Activated CD4-positive, alpha-beta T cell treated with anti-CD3 and anti-CD28 coated beads, Interleukin-2, amount 10 ng/mL, durations not matched to agents 7 days and 5 days (primary cell): ENCODE measurements around the gene SMIM45.

ENCODE experiments used
- CTCF ChIA-PET: fragments of 350-600 bp; sonication (Branson Sonifier 250); formaldehyde crosslinking; loops from one replicate; lab custom pipeline; 2021; ENCODE audit warnings: antibody characterized with exemption; lab: Charles Lee
- POLR2A ChIA-PET: fragments of 350-600 bp; sonication (Branson Sonifier 250); formaldehyde crosslinking; loops from one replicate; lab custom pipeline; 2021; ENCODE audit warnings: antibody characterized with exemption; lab: Charles Lee
- DNase-seq: peaks from one replicate; pipeline ENCODE4 v3.0.0-alpha.2; 2020
- H3K27ac Mint-ChIP-seq: one replicate; pipeline ENCODE4 v1.8.0; 2021; ENCODE audit warnings: mild to moderate bottlenecking, moderate library complexity, mixed read lengths
- H3K27me3 Mint-ChIP-seq: one replicate; pipeline ENCODE4 v1.8.0; 2021; ENCODE audit warnings: mixed read lengths
- H3K36me3 Mint-ChIP-seq: one replicate; pipeline ENCODE4 v1.8.0; 2021; ENCODE audit warnings: low read depth, mixed read lengths
- H3K4me1 Mint-ChIP-seq: one replicate; pipeline ENCODE4 v1.8.0; 2021; ENCODE audit warnings: mixed read lengths
- H3K4me3 Mint-ChIP-seq: one replicate; pipeline ENCODE4 v1.8.0; 2021; ENCODE audit warnings: mild to moderate bottlenecking, moderate library complexity, mixed read lengths
- H3K9me3 Mint-ChIP-seq: one replicate; pipeline ENCODE4 v1.8.0; 2021; ENCODE audit warnings: mixed read lengths

Gene SMIM45

DNA sequence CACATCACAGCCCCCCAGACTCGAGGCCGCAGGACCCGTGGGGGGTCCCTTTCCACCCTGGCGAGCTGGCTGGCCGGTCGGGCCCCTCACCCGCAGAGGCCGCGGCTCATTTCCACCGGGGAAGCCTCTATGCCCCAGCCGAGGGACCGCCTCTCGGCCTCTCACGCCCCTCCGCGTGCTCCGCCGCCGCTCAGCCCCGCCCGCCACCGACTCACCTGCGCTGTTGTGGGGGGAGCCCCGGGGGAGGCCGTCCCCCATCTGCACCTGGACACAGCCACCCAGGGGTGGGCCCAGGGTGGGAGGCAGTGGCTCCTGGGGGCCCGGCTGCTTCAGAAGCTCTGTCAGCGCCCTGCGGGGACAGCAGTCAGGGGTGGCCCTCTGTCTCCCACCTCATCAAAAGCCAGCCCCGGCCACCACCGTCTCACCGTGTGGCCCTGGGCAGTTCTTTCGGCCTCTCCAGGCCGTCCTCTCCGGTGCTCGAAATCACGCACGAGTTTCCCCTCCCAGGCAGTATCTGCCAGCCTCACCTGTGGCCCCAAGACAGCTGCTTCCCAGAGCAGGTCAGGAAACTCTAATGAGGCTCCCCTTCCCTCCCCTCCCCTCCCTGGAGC is 40.8 kb upstream of the SMIM45 start:
- no peak for DNase-seq
- H3K27me3 Mint-ChIP-seq, result peaks cover 41% of the 10 kb centered on the region

DNA sequence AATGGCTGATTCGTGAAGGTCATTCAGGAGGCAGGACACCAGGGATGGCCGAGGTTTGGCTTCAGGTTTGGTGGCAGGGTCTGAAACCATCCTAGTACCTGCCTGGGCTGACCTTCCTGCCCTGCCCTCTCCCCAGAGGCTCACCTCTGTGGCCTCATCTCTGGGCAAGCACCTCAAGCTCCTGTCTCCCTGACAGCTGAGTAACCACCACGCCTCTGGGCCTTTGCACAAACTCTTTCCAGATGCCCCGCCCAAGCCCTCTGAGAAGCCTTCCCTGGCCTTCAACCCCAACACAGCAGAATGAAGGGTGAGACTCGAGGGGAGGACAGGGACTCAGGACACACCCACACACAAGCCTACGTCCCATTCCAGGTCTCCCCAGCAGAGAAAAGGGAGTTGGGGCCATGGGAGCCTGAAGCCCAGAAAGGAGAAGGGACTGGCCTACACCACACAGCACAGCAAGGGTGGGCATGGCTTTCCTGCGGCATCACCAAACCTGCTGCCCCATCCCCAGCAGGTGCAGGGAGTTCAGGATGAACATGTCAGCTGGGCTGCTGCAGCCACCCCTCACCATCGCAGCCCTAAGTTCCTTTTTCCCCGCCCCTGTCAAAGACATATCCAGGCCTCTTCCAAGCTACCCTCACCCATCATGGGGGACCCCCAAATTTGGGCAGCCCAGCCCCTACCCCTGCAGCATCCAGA is 39.5 kb upstream of the SMIM45 start:
- peaks cover 54% of the 10 kb centered on the region for H3K27me3 Mint-ChIP-seq
- H3K4me1 Mint-ChIP-seq, result peaks cover 34% of the 10 kb centered on the region
- POLR2A ChIA-PET, result no interaction called here
- no peaks in the 10 kb centered on the region for H3K9me3 Mint-ChIP-seq
- no peak for DNase-seq
- CTCF ChIA-PET, result interaction anchor here (0.8 to 2.4 kb wide), 4 partner anchors 9 to 215 kb away, joined by 3 to 8 read pairs (median 4); no protein-coding TSS in a partner anchor
- no peak overlapping the region for H3K27ac Mint-ChIP-seq
- H3K36me3 Mint-ChIP-seq, result peaks cover 2% of the 10 kb centered on the region
- H3K4me3 Mint-ChIP-seq, result no peak overlapping the region

More for the DNA sequence above, 40.8 kb upstream of the SMIM45 start:
- POLR2A ChIA-PET, result no interaction called here
- peaks cover 34% of the 10 kb centered on the region for H3K4me1 Mint-ChIP-seq
- H3K36me3 Mint-ChIP-seq, result peaks cover 4% of the 10 kb centered on the region
- H3K9me3 Mint-ChIP-seq, result no peaks in the 10 kb centered on the region
- CTCF ChIA-PET, result interaction anchor here (0.6 to 2.4 kb wide), 5 partner anchors 14 to 485 kb away, joined by 3 to 8 read pairs (median 3); no protein-coding TSS in a partner anchor
- no peak overlapping the region for H3K27ac Mint-ChIP-seq
- no peak overlapping the region for H3K4me3 Mint-ChIP-seq

DNA sequence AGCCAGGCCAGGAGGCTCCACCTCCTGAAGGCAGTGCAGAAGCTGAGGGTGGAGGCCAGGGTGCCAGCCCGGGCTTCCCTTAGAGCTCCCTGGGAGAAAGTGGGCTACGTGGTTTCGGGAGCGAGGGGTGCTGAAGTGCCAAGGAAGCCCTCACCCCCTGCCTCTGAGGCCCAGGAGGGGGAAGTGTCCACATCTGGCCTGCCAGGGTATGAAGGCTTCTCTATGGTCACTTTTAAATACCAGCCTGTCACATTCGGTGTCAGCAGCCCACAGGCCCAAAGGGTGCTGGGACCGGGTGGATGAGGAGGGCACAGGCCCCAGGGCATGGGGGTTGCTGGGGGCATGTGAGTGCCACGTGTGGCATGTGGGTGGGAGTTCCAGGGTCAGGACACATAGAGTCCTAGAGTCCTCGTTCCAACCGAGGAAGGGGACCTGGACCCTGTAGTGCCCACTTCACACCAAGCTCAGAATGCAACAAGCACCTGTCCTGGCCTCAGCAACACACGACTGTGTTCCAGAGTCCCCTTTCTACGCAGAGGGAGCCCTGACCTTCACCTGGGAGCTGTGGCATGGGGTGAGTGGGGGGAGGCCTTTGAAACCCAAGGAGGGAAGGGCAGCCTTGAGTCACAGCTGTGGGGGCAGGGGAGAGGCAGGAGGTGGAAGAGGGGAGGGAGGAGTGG is 38.8 kb upstream of the SMIM45 start:
- CTCF ChIA-PET, result interaction anchor here (1.0 to 2.4 kb wide), 4 partner anchors 9 to 12 kb away, joined by 3 to 8 read pairs (median 4); no protein-coding TSS in a partner anchor
- POLR2A ChIA-PET, result no interaction called here
- Mint-ChIP-seq H3K36me3 (peaks cover 2% of the 10 kb centered on the region), H3K27ac (no peak overlapping the region), H3K4me1 (peaks cover 32% of the 10 kb centered on the region), H3K9me3 (no peaks in the 10 kb centered on the region), H3K4me3 (no peak overlapping the region), H3K27me3 (peaks cover 58% of the 10 kb centered on the region)
- no peak for DNase-seq

DNA sequence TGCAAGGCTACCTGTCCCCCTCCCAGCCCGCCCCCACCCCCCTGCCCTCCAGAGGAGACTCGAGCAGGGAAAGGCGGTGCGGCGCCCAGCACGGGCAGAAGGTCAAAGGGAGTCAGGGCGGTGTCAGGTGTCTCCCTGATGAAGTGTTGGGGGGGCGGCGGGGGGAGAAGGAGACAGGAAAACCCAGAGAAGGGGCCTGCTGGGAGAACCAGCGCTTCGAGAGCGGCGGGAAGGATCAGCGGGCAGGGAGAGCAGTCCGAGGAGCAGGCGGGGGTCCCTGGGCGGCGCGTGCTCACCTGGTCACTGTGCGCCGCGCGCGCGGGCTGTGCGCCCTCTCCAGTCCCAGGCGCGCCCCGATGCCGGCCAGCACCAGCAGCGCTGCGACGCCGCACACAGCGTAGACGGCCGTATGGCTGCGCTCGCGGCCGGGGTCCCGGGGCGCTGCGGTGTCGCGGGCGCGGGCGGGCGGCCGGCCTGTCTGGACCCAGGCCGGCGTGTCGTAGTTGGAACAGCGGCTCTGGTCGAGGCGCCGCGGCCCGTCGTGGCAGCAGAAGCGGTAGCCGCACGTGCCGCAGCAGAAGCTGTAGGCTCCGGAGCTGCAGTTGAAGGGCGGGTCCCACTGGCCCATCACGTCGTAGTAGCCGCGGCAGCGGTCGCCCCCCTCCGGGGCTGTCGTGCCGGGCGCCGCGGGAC is 38.0 kb upstream of the SMIM45 start:
- H3K36me3 Mint-ChIP-seq, result no peaks in the 10 kb centered on the region
- H3K4me3 Mint-ChIP-seq, result no peak overlapping the region
- H3K27me3 Mint-ChIP-seq, result peaks cover 59% of the 10 kb centered on the region
- no peak overlapping the region for H3K27ac Mint-ChIP-seq
- ChIA-PET CTCF (interaction anchor here (0.6 to 2.4 kb wide), 6 partner anchors 11 to 27 kb away, joined by 3 to 8 read pairs (median 3); partner anchors contain the start of gene TNFRSF13C), POLR2A (no interaction called here)
- no peaks in the 10 kb centered on the region for H3K9me3 Mint-ChIP-seq
- DNase-seq, result no peak
- peaks cover 28% of the 10 kb centered on the region for H3K4me1 Mint-ChIP-seq

DNA sequence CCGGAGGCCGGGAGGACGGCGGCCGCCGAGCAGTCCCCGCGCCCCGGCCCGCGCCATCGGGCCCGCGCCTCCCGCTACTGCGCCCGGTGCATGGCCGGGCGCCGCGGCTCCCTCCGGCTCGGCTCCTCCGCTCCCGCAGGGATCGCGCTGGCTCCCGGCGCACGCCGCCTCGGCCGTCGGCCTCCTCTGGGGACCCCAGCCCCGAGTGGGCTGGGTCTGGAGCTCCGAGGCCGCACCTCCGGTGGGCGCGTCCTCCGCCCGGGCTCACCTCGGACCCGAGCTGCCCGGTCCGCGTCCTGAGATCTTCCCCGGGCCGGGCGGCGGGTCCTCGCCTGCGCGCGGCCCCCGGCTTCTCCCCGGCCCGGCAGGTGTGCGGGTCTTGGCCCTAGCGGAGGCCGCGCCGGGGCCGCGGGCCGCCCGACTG is 37.3 kb upstream of the SMIM45 start:
- POLR2A ChIA-PET, result no interaction called here
- no peak for DNase-seq

DNA sequence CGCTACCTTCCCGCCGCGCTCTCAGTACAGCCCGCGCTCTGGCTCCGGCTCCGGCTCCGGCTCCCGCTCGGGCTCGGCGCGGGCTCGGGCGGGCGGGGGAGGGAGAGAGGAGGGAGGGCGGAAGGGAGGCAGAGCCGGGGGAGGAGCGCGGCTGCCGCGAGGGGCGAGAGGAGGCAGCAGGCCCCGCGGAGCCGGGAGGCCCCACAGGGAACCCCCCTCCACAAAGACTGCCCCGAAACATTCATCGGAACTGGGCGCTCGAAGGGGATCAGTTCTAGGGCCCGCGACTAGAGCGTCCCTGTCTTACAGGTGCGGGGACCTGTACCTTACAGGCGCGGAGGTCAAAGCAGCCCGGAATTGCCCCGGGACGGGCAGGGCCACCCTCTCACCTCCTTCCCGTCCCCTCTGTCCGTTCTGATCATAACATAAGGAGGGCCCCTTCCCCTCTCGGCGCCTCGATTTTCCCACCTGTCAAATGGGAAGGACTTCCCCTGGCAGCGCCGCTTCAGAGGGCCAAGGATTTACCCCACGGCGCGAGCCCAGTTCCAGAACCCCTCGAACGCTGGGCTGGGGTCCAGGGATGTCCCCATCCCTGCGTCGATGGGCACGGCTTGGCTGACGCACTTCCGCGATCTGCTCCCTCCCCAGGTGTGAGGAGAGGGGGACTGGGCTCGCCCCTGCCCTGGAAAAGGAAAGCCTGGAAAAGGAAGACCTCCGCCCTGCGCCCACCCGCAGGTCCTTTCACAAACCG is 36.7 kb upstream of the SMIM45 start, which contains the start of gene SHISA8:
Gene SHISA8 (minus strand): TSS at position 40 of the 751 bp plus-strand sequence. CDS start 407 bp downstream, outside the sequence.
- peaks cover 56% of the 10 kb centered on the region for H3K27me3 Mint-ChIP-seq
- H3K9me3 Mint-ChIP-seq, result no peaks in the 10 kb centered on the region
- peak; percentile 57 for DNase-seq
- no peak within 1 kb of the TSS for H3K27ac Mint-ChIP-seq
- H3K4me3 Mint-ChIP-seq, result peak within 1 kb of the TSS; percentile 20
- no peaks in the 10 kb centered on the region for H3K36me3 Mint-ChIP-seq
- peaks cover 27% of the 10 kb centered on the region for H3K4me1 Mint-ChIP-seq
- POLR2A ChIA-PET, result no interaction called here
- CTCF ChIA-PET, result interaction anchor here (1.1 to 3.0 kb wide), 3 partner anchors 10 to 25 kb away, joined by 3 to 15 read pairs (median 6); partner anchors contain the start of gene TNFRSF13C

More for the DNA sequence above, 37.3 kb upstream of the SMIM45 start:
- Mint-ChIP-seq H3K27ac (no peak overlapping the region), H3K4me1 (peaks cover 27% of the 10 kb centered on the region), H3K27me3 (peaks cover 56% of the 10 kb centered on the region), H3K4me3 (no peak overlapping the region), H3K36me3 (no peaks in the 10 kb centered on the region), H3K9me3 (no peaks in the 10 kb centered on the region)
- CTCF ChIA-PET, result interaction anchor here (0.6 to 1.1 kb wide), 3 partner anchors 11 to 26 kb away, joined by 3 to 6 read pairs (median 3); partner anchors contain the start of gene TNFRSF13C

DNA sequence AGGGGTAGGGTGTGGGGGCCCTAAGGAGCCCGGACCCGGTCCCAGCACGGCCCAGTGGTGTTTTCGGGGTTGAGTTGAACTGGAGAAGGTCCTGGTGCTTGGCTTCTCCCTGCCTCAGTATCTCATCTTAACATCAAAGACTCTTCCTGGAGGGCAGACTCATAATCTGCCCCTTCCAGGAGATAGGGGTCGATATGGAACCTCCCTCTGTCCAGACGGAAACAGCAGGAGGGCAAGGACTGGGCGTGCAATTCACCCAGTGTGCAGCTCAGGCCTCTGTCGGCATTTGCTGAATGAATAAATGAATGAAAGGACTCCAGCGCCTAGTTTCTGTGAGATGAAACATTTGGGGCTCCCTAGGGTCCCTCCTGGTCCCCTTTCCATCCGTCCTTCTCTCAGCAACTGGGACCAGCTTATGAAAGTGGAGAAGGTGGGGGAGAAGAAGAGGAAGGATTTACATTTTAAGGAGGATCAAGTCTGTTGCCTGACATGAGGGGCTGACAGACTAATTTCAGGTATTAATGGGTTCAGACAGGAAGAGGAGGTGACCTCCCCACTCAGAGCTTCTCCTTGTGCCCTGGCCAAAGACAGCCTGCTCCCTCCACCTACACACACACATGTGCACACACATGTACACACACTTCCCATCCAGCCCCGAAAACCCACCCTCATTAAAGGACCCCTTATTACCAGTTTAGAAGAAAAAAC is 36.0 kb upstream of the SMIM45 start:
- CTCF ChIA-PET, result interaction anchor here (1.2 to 3.0 kb wide), 3 partner anchors 8 to 175 kb away, joined by 3 to 15 read pairs (median 5); partner anchors contain the start of gene TNFRSF13C

DNA sequence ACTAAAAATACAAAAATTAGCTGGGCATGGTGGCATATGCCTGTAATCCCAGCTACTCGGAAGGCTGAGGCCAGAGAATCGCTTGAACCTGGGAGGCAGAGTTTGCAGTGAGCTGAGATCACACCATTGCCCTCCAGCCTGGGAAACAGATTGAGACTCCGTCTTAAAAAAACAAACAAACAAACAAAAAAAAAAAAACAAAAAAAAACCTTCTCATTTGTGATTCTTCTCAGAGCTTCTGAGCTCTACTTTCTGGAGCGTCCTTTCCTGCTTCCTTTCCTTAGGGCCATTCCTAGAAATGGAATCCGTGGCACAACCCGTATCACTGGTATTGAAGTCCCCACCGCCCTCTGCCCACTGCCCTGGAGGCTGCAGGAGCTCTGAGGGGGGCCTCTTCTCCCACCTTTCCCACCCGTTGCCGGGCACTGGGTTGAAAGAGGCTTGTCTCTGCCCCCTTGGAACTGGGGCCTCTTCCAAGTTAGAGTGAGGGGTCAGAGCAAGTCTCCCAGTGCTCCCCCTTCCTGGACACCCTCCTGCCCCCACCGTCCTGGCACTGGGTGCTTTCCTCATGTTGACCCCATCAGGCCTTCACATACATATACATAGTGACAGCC is 35.1 kb upstream of the SMIM45 start:
- DNase-seq, result no peak
- Mint-ChIP-seq H3K4me3 (no peak overlapping the region), H3K4me1 (peaks cover 24% of the 10 kb centered on the region), H3K27ac (no peak overlapping the region), H3K9me3 (no peaks in the 10 kb centered on the region), H3K36me3 (no peaks in the 10 kb centered on the region), H3K27me3 (peaks cover 51% of the 10 kb centered on the region)
- ChIA-PET POLR2A (interaction anchor here (0.6 kb wide), 1 partner anchor 871 kb away, joined by 13 read pairs; no protein-coding TSS in a partner anchor), CTCF (interaction anchor here (1.1 to 3.0 kb wide), 5 partner anchors 9 to 174 kb away, joined by 3 to 15 read pairs (median 5); partner anchors contain the start of gene TNFRSF13C)

More for the DNA sequence above, 36.0 kb upstream of the SMIM45 start:
- peaks cover 29% of the 10 kb centered on the region for H3K4me1 Mint-ChIP-seq
- H3K27me3 Mint-ChIP-seq, result peaks cover 59% of the 10 kb centered on the region
- DNase-seq, result no peak
- no peaks in the 10 kb centered on the region for H3K9me3 Mint-ChIP-seq
- peak overlapping the region; percentile 9 for H3K27ac Mint-ChIP-seq
- H3K4me3 Mint-ChIP-seq, result peak overlapping the region; percentile 20
- no peaks in the 10 kb centered on the region for H3K36me3 Mint-ChIP-seq
- POLR2A ChIA-PET, result interaction anchor here (0.6 kb wide), 1 partner anchor 872 kb away, joined by 13 read pairs; no protein-coding TSS in a partner anchor

DNA sequence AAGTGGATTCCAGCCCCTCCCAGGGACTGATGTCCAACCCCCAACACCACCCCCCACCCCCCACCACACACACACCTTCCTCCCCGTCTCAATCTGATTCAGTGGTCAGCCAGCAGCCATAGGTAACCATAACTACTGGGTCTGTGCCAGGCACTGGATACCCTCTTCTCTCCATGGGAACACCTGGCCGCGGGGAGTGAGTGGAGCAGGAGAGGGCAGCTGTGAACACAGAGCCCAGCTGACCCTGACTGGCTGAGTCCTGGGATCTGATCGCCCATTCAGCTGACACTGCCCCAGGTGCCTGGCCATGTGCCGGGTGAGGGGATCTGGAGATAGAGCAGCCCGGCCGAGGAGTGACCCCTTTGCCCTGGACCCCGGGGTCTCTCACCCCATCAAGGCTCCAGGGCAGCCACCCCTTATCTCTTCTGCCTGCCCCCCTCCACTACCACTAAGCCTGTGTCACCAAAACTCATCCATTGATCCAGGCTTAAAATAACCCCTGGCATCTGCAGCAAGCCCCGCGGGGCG is 34.5 kb upstream of the SMIM45 start:
- Mint-ChIP-seq H3K27ac (no peak overlapping the region), H3K4me3 (no peak overlapping the region), H3K36me3 (no peaks in the 10 kb centered on the region), H3K4me1 (peaks cover 23% of the 10 kb centered on the region), H3K9me3 (no peaks in the 10 kb centered on the region), H3K27me3 (peaks cover 46% of the 10 kb centered on the region)
- ChIA-PET POLR2A (no interaction called here), CTCF (interaction anchor here (0.5 to 3.0 kb wide), 7 partner anchors 9 to 174 kb away, joined by 3 to 15 read pairs (median 5); partner anchors contain the start of gene TNFRSF13C)
- no peak for DNase-seq
